Activated CD8-positive, alpha-beta memory T cell treated with anti-CD3 and anti-CD28 coated beads, Interleukin-2, amount 10 ng/mL, durations not matched to agents 7 days and 5 days (primary cell): ENCODE measurements around the gene MUC13. TPM values are rescaled to one million over a fixed set of nuclear protein-coding genes. Genes with fewer than 3 reads are reported as not detected.

Source experiments
- ATAC-seq: fragments of 150-1000 bp; cut with Tn5 transposase; one replicate; pipeline ENCODE4 v1.10.0; 2021; ENCODE audit warnings: moderate library complexity
- CTCF ChIA-PET: fragments of 350-600 bp; sonication (Branson Sonifier 250); formaldehyde crosslinking; loops from one replicate; lab custom pipeline; 2021; ENCODE audit warnings: antibody characterized with exemption; lab: Charles Lee
- DNase-seq: peaks from one replicate; pipeline ENCODE4 v3.0.0-alpha.2; 2020
- H3K27ac Mint-ChIP-seq: one replicate; pipeline ENCODE4 v1.8.0; 2021; ENCODE audit warnings: mild to moderate bottlenecking, mixed read lengths
- H3K27me3 Mint-ChIP-seq: one replicate; pipeline ENCODE4 v1.8.0; 2021; ENCODE audit warnings: mixed read lengths
- H3K36me3 Mint-ChIP-seq: one replicate; pipeline ENCODE4 v1.8.0; 2021; ENCODE audit warnings: mild to moderate bottlenecking, mixed read lengths
- H3K4me1 Mint-ChIP-seq: one replicate; pipeline ENCODE4 v1.8.0; 2021; ENCODE audit warnings: mixed read lengths
- H3K4me3 Mint-ChIP-seq: one replicate; pipeline ENCODE4 v1.8.0; 2021; ENCODE audit warnings: mild to moderate bottlenecking, moderate library complexity, mixed read lengths
- H3K9me3 Mint-ChIP-seq: one replicate; pipeline ENCODE4 v1.8.0; 2022; ENCODE audit warnings: low read depth, mixed read lengths
- total RNA-seq, 2 experiments: library from RNA; stranded (reverse); gene quantifications; one replicate each; pipeline ENCODE4 v1.2.3, GENCODE V29; 2021

Gene MUC13
- total RNA-seq, 2 experiments from 2014 or later, result not detected

GRCh38 chr3:124907957-124908356 lies 26.6 kb downstream of the MUC13 start:
- Mint-ChIP-seq H3K9me3 (no peaks in the 10 kb centered on the region), H3K4me3 (no peak overlapping the region), H3K36me3 (no peaks in the 10 kb centered on the region), H3K27ac (no peak overlapping the region), H3K4me1 (no peaks in the 10 kb centered on the region), H3K27me3 (peaks cover 34% of the 10 kb centered on the region)
- no peak for ATAC-seq
- CTCF ChIA-PET, result interaction anchor here (7.3 kb wide), 1 partner anchor 146 kb away, joined by 166 read pairs; no protein-coding TSS in a partner anchor
- no peak for DNase-seq

DNA sequence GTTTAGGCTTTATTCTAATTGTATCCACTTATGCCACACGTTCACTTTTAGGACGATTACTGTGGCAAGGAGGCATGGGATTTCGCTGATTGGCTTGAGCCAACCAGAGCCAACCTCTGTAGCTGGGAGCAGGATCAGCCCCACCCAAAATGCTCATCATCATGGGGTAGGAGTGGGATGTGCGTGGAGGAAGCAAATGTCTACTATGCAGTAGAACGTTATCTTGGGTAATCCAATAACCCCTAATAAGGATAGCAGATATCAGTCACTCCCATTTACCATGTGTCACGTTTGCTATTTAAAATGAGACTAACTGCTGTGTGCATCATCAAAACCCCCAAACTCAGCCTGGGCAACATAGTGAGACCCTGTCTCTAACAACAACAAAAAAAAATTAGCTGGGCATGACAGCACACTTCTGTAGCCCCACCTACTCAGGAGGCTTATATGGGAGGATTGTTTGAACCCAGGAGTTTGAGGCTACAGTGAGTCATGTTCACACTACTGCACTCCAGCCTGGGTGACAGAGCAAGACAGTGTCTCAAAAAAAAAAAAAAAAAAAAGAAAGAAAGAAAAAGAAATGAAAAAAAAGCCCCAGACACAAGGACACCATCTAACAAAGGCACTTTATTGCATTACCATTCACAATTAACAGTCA lies 29.6 kb downstream of the MUC13 start:
- H3K27ac Mint-ChIP-seq, result no peak overlapping the region
- H3K9me3 Mint-ChIP-seq, result no peaks in the 10 kb centered on the region
- H3K36me3 Mint-ChIP-seq, result no peaks in the 10 kb centered on the region
- H3K4me1 Mint-ChIP-seq, result peaks cover 3% of the 10 kb centered on the region
- DNase-seq (no peak), ATAC-seq (no peak)
- CTCF ChIA-PET, result interaction anchor here (7.3 kb wide), 1 partner anchor 143 kb away, joined by 166 read pairs; no protein-coding TSS in a partner anchor
- H3K27me3 Mint-ChIP-seq, result peaks cover 34% of the 10 kb centered on the region
- no peak overlapping the region for H3K4me3 Mint-ChIP-seq

- Mint-ChIP-seq H3K36me3 (no peaks in the 10 kb centered on the region), H3K9me3 (no peaks in the 10 kb centered on the region), H3K4me1 (peaks cover 3% of the 10 kb centered on the region), H3K4me3 (no peak overlapping the region), H3K27me3 (peaks cover 33% of the 10 kb centered on the region), H3K27ac (no peak overlapping the region)
- CTCF ChIA-PET, result interaction anchor here (7.3 kb wide), 1 partner anchor 143 kb away, joined by 166 read pairs; no protein-coding TSS in a partner anchor
- DNase-seq (no peak), ATAC-seq (no peak)
Measured at GRCh38 chr3:124903896-124904834, 30.4 kb downstream of the MUC13 start.

DNA sequence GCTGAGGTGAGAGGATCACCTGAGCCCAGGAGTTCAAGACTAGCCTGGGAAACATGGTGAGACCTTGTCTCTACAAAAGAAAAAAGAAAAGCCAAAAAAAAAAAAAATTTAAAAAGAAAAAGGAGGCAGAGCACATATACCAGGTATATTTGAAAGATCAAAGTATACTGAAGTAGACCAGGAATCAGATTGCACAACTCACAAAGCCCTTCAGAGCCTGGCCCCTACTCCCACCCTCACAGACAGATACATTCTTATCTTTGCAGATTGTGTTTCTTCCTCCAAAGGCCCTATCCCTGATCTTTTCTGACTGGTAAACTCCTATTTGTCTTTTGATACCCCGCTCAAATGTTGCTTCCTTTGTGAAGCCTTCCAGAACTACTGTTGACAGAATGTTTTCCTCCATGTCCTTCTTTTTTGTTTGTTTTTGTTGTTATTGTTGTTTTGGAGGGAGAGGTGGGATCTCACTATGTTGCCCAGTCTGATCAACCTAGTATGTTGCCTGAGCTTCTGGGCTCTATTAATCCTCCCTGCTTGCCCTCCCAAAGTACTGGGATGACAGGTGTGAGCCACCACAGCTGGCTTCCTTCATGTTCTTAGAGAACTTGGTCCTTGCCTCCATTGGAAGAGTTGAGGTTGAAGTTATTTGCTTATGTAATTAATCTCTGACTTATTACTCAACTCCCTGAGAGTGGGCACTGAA lies 37.6 kb downstream of the MUC13 start:
- no peak for DNase-seq
- no peak overlapping the region for H3K4me3 Mint-ChIP-seq
- H3K27ac Mint-ChIP-seq, result no peak overlapping the region
- peaks cover 6% of the 10 kb centered on the region for H3K27me3 Mint-ChIP-seq
- no peaks in the 10 kb centered on the region for H3K9me3 Mint-ChIP-seq
- ATAC-seq, result no peak
- CTCF ChIA-PET, result interaction anchor here (1.2 kb wide), 1 partner anchor 136 kb away, joined by 6 read pairs; no protein-coding TSS in a partner anchor
- peaks cover 3% of the 10 kb centered on the region for H3K4me1 Mint-ChIP-seq
- no peaks in the 10 kb centered on the region for H3K36me3 Mint-ChIP-seq

DNA sequence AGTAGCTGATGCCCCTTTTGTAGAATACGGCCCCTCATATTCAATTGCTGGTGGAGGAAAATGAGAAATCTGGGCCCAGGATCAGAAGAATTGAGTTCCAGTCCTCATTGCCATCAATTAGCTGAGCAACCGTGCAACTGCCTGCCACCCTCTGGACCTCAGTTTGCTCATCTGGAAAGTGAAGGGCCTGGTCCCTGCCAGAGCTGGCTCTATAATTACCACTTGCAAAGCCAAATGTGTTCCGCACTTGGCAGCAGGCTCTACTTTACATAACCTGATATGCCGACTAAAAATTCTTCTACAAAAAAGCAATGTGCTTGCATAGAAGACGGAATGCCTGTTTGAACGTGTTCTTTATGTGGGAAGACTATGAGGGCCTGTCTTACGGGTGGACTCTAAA lies 38.8 kb downstream of the MUC13 start:
- DNase-seq (no peak), ATAC-seq (no peak)
- no peaks in the 10 kb centered on the region for H3K9me3 Mint-ChIP-seq
- H3K27ac Mint-ChIP-seq, result no peak overlapping the region
- H3K4me3 Mint-ChIP-seq, result no peak overlapping the region
- H3K27me3 Mint-ChIP-seq, result peaks cover 11% of the 10 kb centered on the region
- H3K4me1 Mint-ChIP-seq, result peaks cover under 1% of the 10 kb centered on the region
- H3K36me3 Mint-ChIP-seq, result no peaks in the 10 kb centered on the region
- CTCF ChIA-PET, result interaction anchor here (1.7 kb wide), 1 partner anchor 135 kb away, joined by 8 read pairs; no protein-coding TSS in a partner anchor

DNA sequence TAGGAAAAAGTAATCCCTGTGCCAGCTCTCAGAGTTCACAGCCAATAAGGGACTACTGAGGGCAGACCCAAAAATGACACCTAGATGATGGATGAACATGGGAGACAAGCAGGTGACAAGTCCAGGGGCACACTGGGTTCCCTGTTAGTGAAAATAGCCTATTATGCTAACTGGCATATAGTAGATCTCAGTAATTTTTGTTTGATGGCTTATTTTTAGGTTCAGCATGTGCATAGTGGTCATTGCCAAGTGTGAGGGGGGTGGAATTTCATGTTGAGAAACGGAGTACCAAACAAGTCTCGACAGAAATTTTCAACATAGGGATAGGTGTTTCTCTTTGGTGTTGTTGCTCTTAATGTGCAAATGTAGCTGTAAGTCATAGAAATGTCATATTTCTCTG lies 41.0 kb downstream of the MUC13 start:
- no peaks in the 10 kb centered on the region for H3K36me3 Mint-ChIP-seq
- H3K27ac Mint-ChIP-seq, result no peak overlapping the region
- CTCF ChIA-PET, result no interaction called here
- no peak overlapping the region for H3K4me3 Mint-ChIP-seq
- ATAC-seq (no peak), DNase-seq (no peak)
- no peaks in the 10 kb centered on the region for H3K9me3 Mint-ChIP-seq
- H3K27me3 Mint-ChIP-seq, result peaks cover 30% of the 10 kb centered on the region
- H3K4me1 Mint-ChIP-seq, result no peaks in the 10 kb centered on the region

DNA sequence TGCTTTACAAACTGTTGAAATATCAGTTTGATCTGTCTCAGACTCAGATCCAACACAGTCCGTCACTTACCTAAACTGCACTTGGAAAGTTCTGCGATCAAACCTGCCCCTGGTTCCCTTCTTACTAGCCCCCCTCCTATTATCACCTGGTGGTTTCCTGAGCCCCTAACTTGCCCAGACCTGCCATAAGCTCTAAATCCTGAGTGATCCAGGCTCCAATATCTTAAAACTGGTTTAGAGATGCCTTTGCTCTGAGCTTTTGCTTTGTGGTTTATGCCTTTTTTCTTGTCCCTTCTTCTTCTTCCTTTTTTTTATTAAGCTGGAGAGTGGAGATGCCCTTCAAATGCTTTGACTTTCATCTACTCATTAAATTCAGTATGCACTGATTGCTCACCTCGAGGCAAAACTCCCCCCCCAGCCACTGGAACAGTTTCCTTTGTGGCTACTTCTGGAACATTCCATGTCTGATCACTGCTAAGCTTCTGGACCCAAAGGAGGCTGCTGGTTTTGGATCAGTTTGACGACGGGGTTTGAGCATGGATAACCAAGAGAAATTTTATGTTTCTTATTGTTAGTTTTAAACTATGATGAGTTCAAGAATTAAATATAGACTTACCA lies 43.9 kb downstream of the MUC13 start:
- no peaks in the 10 kb centered on the region for H3K9me3 Mint-ChIP-seq
- no peak overlapping the region for H3K4me3 Mint-ChIP-seq
- no peak for DNase-seq
- H3K27me3 Mint-ChIP-seq, result peaks cover 47% of the 10 kb centered on the region
- no peaks in the 10 kb centered on the region for H3K36me3 Mint-ChIP-seq
- no peak for ATAC-seq
- peaks cover 3% of the 10 kb centered on the region for H3K4me1 Mint-ChIP-seq
- H3K27ac Mint-ChIP-seq, result no peak overlapping the region
- CTCF ChIA-PET, result interaction anchor here (0.5 to 4.5 kb wide), 4 partner anchors 11 to 691 kb away, joined by 3 to 26 read pairs (median 6); no protein-coding TSS in a partner anchor

GRCh38 chr3:124888482-124889441 lies 45.8 kb downstream of the MUC13 start:
- H3K4me3 Mint-ChIP-seq, result peak overlapping the region; percentile 6

DNA sequence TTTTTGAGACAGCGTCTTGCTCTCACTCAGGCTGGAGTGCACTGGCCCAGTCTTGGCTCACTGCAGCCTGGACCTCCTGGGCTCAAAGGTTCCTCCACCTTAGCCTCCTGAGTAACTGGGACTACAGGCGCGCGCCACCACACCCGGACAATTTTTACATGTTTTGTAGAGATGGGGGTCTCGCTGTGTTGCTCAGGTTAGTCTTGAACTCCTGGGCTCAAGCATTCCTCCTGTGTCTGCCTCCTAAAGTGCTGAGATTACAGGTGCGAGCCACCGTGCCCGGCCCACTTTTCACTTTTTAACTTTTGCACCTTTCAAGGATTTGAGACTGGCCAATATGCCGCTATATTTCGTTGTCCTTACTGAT lies 46.6 kb downstream of the MUC13 start:
- H3K9me3 Mint-ChIP-seq, result no peaks in the 10 kb centered on the region
- H3K4me1 Mint-ChIP-seq, result peaks cover 3% of the 10 kb centered on the region
- CTCF ChIA-PET, result interaction anchor here (4.5 kb wide), 1 partner anchor 14 kb away, joined by 26 read pairs; no protein-coding TSS in a partner anchor
- ATAC-seq (no peak), DNase-seq (no peak)
- H3K27me3 Mint-ChIP-seq, result peaks cover 67% of the 10 kb centered on the region
- no peaks in the 10 kb centered on the region for H3K36me3 Mint-ChIP-seq
- H3K27ac Mint-ChIP-seq, result no peak overlapping the region
- H3K4me3 Mint-ChIP-seq, result peak overlapping the region; percentile 45

More at GRCh38 chr3:124888482-124889441, 45.8 kb downstream of the MUC13 start:
- Mint-ChIP-seq H3K4me1 (peaks cover 3% of the 10 kb centered on the region), H3K36me3 (no peaks in the 10 kb centered on the region), H3K9me3 (no peaks in the 10 kb centered on the region), H3K27ac (no peak overlapping the region), H3K27me3 (peaks cover 63% of the 10 kb centered on the region)
- CTCF ChIA-PET, result interaction anchor here (0.6 to 4.5 kb wide), 3 partner anchors 13 to 128 kb away, joined by 3 to 26 read pairs (median 9); no protein-coding TSS in a partner anchor
- no peak for ATAC-seq
- DNase-seq, result no peak

DNA sequence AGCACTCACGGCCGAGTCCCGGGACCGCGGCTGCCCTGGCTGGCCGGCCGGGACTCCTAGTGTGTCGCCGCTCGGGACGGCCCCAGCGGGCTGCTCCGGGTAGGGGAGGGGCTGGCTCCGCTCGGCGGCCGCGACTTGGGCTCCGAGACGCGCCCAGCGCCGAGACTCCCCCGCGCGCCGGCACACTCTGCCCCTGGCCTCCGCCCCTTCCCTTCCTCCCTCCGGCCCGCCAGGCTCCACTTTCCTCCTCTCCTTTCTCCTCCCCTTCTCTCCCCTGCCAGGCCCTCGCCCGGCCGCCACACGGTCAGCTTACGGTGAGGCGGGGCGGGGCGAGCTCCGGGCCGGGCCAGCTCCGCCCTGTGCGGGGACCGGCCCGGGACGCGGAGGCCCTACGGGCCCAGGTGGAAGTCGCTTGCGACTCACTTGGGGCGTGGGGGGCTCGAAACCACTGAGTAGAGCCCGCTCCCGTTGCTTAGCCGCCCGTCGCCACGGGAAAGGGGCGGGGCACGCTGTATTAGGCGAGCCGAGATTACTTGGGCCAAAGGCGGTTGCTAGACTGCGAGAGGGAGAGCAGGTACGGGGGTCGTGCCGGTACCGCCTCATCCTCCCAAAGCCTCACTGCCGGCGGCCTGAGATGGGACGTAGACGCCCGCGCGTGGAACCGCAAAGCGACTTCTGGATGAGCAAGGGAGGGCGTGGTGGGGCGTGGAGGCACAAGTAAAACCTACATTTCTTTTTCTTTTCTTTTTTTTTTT lies 47.2 kb downstream of the MUC13 start, which contains the start of gene ITGB5:
Gene ITGB5, minus strand, starts transcription at position 189 of the 755 bp plus-strand sequence. CDS start 365 bp downstream, outside the sequence.
- H3K27ac Mint-ChIP-seq, result no peak within 1 kb of the TSS
- peaks cover 3% of the 10 kb centered on the region for H3K4me1 Mint-ChIP-seq
- DNase-seq (peak; percentile 42), ATAC-seq (peak; percentile 73)
- H3K4me3 Mint-ChIP-seq, result peak within 1 kb of the TSS; percentile 45
- no peaks in the 10 kb centered on the region for H3K36me3 Mint-ChIP-seq
- peaks cover 72% of the 10 kb centered on the region for H3K27me3 Mint-ChIP-seq
- H3K9me3 Mint-ChIP-seq, result no peaks in the 10 kb centered on the region
- CTCF ChIA-PET, result no interaction called here
